HEK293 (cell line): ENCODE results near the gene FERMT2.

Source experiments
- CTCF ChIA-PET: fragments of 350-600 bp; formaldehyde crosslinking; extraction: SDS; loops from one replicate; lab custom pipeline; 2021; ENCODE audit warnings: antibody characterized with exemption; lab: Yijun Ruan, JAX
- POLR2A ChIA-PET: fragments of 300-600 bp; formaldehyde crosslinking; extraction: SDS; loops from one replicate; lab custom pipeline; 2020; ENCODE audit warnings: antibody characterized with exemption, inconsistent platforms; lab: Yijun Ruan, JAX
- H3K27ac ChIP-seq: fragments of 200-500 bp; sonication (Bioruptor generic); 2 replicates; pipeline ENCODE4 v1.5.1; 2014; ENCODE audit warnings: low read depth, low read length, control low read depth, inconsistent platforms; ENCODE audit errors: extremely low read depth
- H3K36me3 ChIP-seq, 2 experiments: fragments of 200-500 bp in 1 of 2; sonication (Bioruptor generic) in 1 of 2; 1 replicate in 1 of 2; 2 replicates in 1 of 2; pipeline ENCODE4 v1.5.1; 2014 to 2017; ENCODE audit warnings: inconsistent platforms in 2 of 2, low read length in 2 of 2; ENCODE audit not compliant: control insufficient read depth in 2 of 2, insufficient read depth in 1 of 2
- H3K4me1 ChIP-seq: fragments of 200-500 bp; sonication (Bioruptor generic); 2 replicates; pipeline ENCODE4 v1.5.1; 2014; ENCODE audit warnings: mild to moderate bottlenecking, low read length, inconsistent platforms; ENCODE audit not compliant: control insufficient read depth, insufficient read depth
- H3K4me3 ChIP-seq: 2 replicates; pipeline ENCODE4 v1.5.1; 2011; ENCODE audit warnings: low read depth, mild to moderate bottlenecking, control low read depth, low read length, moderate library complexity
- H3K9me3 ChIP-seq: fragments of 200-500 bp; sonication (Bioruptor generic); 2 replicates; pipeline ENCODE4 v1.5.1; 2014; ENCODE audit warnings: low read depth, low read length, inconsistent platforms; ENCODE audit not compliant: control insufficient read depth, insufficient read depth
- PRDM1 ChIP-seq: fragments of 450-650 bp; formaldehyde crosslinking; IDR thresholded peaks from 2 replicates; pipeline ENCODE4; 2016; ENCODE audit warnings: missing biosample characterization, missing genetic modification characterization
- ZBTB44 ChIP-seq: fragments of 450-650 bp; IDR thresholded peaks from 2 replicates; pipeline ENCODE4 v1.5.1; 2018; ENCODE audit warnings: missing biosample characterization, mild to moderate bottlenecking, missing genetic modification characterization
- ZFP41 ChIP-seq: fragments of 450-650 bp; formaldehyde crosslinking; IDR thresholded peaks from 2 replicates; pipeline ENCODE4 v1.5.1; 2016; ENCODE audit warnings: missing biosample characterization, missing genetic modification characterization, borderline replicate concordance
- ZNF121 ChIP-seq: fragments of 450-650 bp; formaldehyde crosslinking; IDR thresholded peaks from 2 replicates; pipeline ENCODE4 v1.5.1; 2016; ENCODE audit warnings: missing biosample characterization, missing genetic modification characterization
- ZNF138 ChIP-seq: fragments of 450-650 bp; formaldehyde crosslinking; IDR thresholded peaks from 2 replicates; pipeline ENCODE4 v1.5.1; 2016; ENCODE audit warnings: missing biosample characterization, missing genetic modification characterization, borderline replicate concordance
- ZNF311 ChIP-seq: fragments of 450-650 bp; formaldehyde crosslinking; IDR thresholded peaks from 2 replicates; pipeline ENCODE4 v1.5.1; 2017; ENCODE audit warnings: missing biosample characterization, missing genetic modification characterization, borderline replicate concordance
- ZNF449 ChIP-seq: fragments of 450-650 bp; formaldehyde crosslinking; IDR thresholded peaks from 2 replicates; pipeline ENCODE4 v1.5.1; 2017; ENCODE audit warnings: missing biosample characterization, mild to moderate bottlenecking, missing genetic modification characterization, moderate library complexity
- ZNF549 ChIP-seq: fragments of 450-650 bp; IDR thresholded peaks from 2 replicates; pipeline ENCODE4 v1.5.1; 2018; ENCODE audit warnings: missing biosample characterization, missing genetic modification characterization, mild to moderate bottlenecking, inconsistent platforms, moderate library complexity
- ZNF585B ChIP-seq: fragments of 450-650 bp; formaldehyde crosslinking; IDR thresholded peaks from 2 replicates; pipeline ENCODE4 v1.5.1; 2016; ENCODE audit warnings: missing biosample characterization, missing genetic modification characterization
- ZNF701 ChIP-seq: fragments of 450-650 bp; formaldehyde crosslinking; IDR thresholded peaks from 2 replicates; pipeline ENCODE4 v1.5.1; 2016; ENCODE audit warnings: missing biosample characterization, missing genetic modification characterization
- ZNF830 ChIP-seq: fragments of 450-650 bp; IDR thresholded peaks from 2 replicates; pipeline ENCODE4 v1.5.0; 2018; ENCODE audit warnings: missing biosample characterization, missing genetic modification characterization, low read depth, mild to moderate bottlenecking, moderate library complexity

The FERMT2 gene

GRCh38 chr14:52910572-52910971 lies 40.3 kb downstream of the FERMT2 start:
- no peak for TF ChIP-seq ZNF449 (tag by site-specific recombination)
- TF ChIP-seq, all 188 proteins: peak for 0
- CTCF ChIA-PET, result no interaction called here
- H3K27ac ChIP-seq, result no peak overlapping the region
- H3K4me1 ChIP-seq, result peaks cover 2% of the 10 kb centered on the region; the same call in 1 of the 2 replicates
- no peak overlapping the region for H3K4me3 ChIP-seq
- H3K9me3 ChIP-seq, result no peaks in the 10 kb centered on the region
- POLR2A ChIA-PET, result no interaction called here
- no peaks in the 10 kb centered on the region; a peak in 1 of 3 replicates for H3K36me3 ChIP-seq

GRCh38 chr14:52907949-52908348 lies 42.9 kb downstream of the FERMT2 start:
- H3K4me3 ChIP-seq, result no peak overlapping the region
- H3K36me3 ChIP-seq, result no peaks in the 10 kb centered on the region
- ChIA-PET CTCF (interaction anchor here (1.0 kb wide), 1 partner anchor 399 kb away, joined by 3 read pairs; no protein-coding TSS in a partner anchor), POLR2A (no interaction called here)
- H3K27ac ChIP-seq, result no peak overlapping the region
- peaks cover 2% of the 10 kb centered on the region; the same call in 1 of the 2 replicates for H3K4me1 ChIP-seq
- no peaks in the 10 kb centered on the region for H3K9me3 ChIP-seq
- TF ChIP-seq ZNF701 (tag by site-specific recombination) (no peak), PRDM1 (tag by site-specific recombination) (no peak)

GRCh38 chr14:52906141-52906601 lies 44.7 kb downstream of the FERMT2 start:
- no peak overlapping the region for H3K27ac ChIP-seq
- no peaks in the 10 kb centered on the region; a peak in 1 of 3 replicates for H3K36me3 ChIP-seq
- TF ChIP-seq ZNF585B (0 out of 2 replicates have a peak, but pooled peaks have one; percentile 29), ZBTB44 (tag by site-specific recombination) (no peak)
- TF ChIP-seq, all 188 proteins: peak for 1
- H3K4me3 ChIP-seq, result no peak overlapping the region
- ChIA-PET POLR2A (interaction anchor here (0.6 kb wide), 1 partner anchor 43 kb away, joined by 4 read pairs; no protein-coding TSS in a partner anchor), CTCF (interaction anchor here (0.6 to 1.1 kb wide), 3 partner anchors 18 to 82 kb away, joined by 3 read pairs; no protein-coding TSS in a partner anchor)
- peaks cover 2% of the 10 kb centered on the region; the same call in 1 of the 2 replicates for H3K4me1 ChIP-seq
- H3K9me3 ChIP-seq, result no peaks in the 10 kb centered on the region

- TF ChIP-seq ZNF311 (tag by site-specific recombination) (no peak), ZNF121 (tag by site-specific recombination) (peak; percentile 45; the same call in 1 of the 2 replicates), ZFP41 (tag by site-specific recombination) (no peak), ZNF830 (tag by site-specific recombination) (no peak), ZNF549 (tag by site-specific recombination) (no peak), ZNF138 (tag by site-specific recombination) (no peak)
- no peaks in the 10 kb centered on the region for H3K9me3 ChIP-seq
- H3K27ac ChIP-seq, result no peak overlapping the region
- no peaks in the 10 kb centered on the region; a peak in 1 of 3 replicates for H3K36me3 ChIP-seq
- ChIA-PET CTCF (no interaction called here), POLR2A (no interaction called here)
- no peak overlapping the region for H3K4me3 ChIP-seq
- H3K4me1 ChIP-seq, result peaks cover 2% of the 10 kb centered on the region; the same call in 1 of the 2 replicates
Measured at GRCh38 chr14:52902971-52903619, 47.8 kb downstream of the FERMT2 start.
